Measurements from ENCODE around the gene MGMT.

The MGMT gene

GRCh38 chr10:129470103-129470851, 3.2 kb downstream of the MGMT start:
- Histone ChIP-seq H3K9ac (no peak overlapping the region), H3K27ac (peak overlapping the region; percentile 86)
- no peak for TF ChIP-seq Cebpa-rat (IDR thresholded peaks at IDR 0.05)

GRCh38 chr10:129471447-129472175, 4.6 kb downstream of the MGMT start:
- no peaks in the 10 kb centered on the region for H4K20me1 ChIP-seq
- H3K4me3 ChIP-seq = peak overlapping the region; percentile 29; the same call in 1 of the 2 replicates
- peaks cover 3% of the 10 kb centered on the region; the same call in 1 of the 2 replicates for H3K9me3 ChIP-seq
- H3K27ac ChIP-seq = peak overlapping the region; percentile 86
- peak overlapping the region; percentile 91 for H3K4me2 ChIP-seq
- no peak for TF ChIP-seq Cebpa-rat (IDR thresholded peaks at IDR 0.05)
- peak overlapping the region; percentile 46 for H3K9ac ChIP-seq
- peaks cover 94% of the 10 kb centered on the region for H3K4me1 ChIP-seq
- peaks cover 9% of the 10 kb centered on the region; the same call in 1 of the 2 replicates for H3K36me3 ChIP-seq
- no peaks in the 10 kb centered on the region for H3K27me3 ChIP-seq

More at GRCh38 chr10:129470103-129470851, 3.2 kb downstream of the MGMT start:
- Histone ChIP-seq H3K36me3 (no peaks in the 10 kb centered on the region), H4K20me1 (no peaks in the 10 kb centered on the region), H3K9me3 (no peaks in the 10 kb centered on the region), H3K4me1 (peaks cover 90% of the 10 kb centered on the region), H3K4me3 (no peak overlapping the region), H3K4me2 (peak overlapping the region; percentile 91), H3K27me3 (no peaks in the 10 kb centered on the region)

- Histone ChIP-seq H3K27me3 (no peaks in the 10 kb centered on the region), H3K9me3 (peaks cover 16% of the 10 kb centered on the region), H3K4me3 (peak overlapping the region; percentile 54), H3K27ac (peak overlapping the region; percentile 86), H3K4me2 (peak overlapping the region; percentile 91), H3K36me3 (peaks cover 22% of the 10 kb centered on the region), H3K4me1 (peaks cover 94% of the 10 kb centered on the region), H4K20me1 (no peaks in the 10 kb centered on the region), H3K9ac (peak overlapping the region; percentile 71)
- TF ChIP-seq Cebpa-rat (IDR thresholded peaks at IDR 0.05) = no peak
Observed at GRCh38 chr10:129472696-129473555, 5.9 kb downstream of the MGMT start.

GRCh38 chr10:129474642-129475041, 7.6 kb downstream of the MGMT start:
- no peaks in the 10 kb centered on the region for H4K20me1 ChIP-seq
- peak overlapping the region; percentile 91 for H3K4me2 ChIP-seq
- H3K36me3 ChIP-seq = peaks cover 30% of the 10 kb centered on the region
- H3K4me1 ChIP-seq = peaks cover 77% of the 10 kb centered on the region
- H3K9me3 ChIP-seq = peaks cover 32% of the 10 kb centered on the region
- peak overlapping the region; percentile 54 for H3K4me3 ChIP-seq
- H3K27me3 ChIP-seq = no peaks in the 10 kb centered on the region
- H3K27ac ChIP-seq = peak overlapping the region; percentile 86
- peak overlapping the region; percentile 71 for H3K9ac ChIP-seq
- TF ChIP-seq Cebpa-rat (IDR thresholded peaks at IDR 0.05) = no peak

- H4K20me1 ChIP-seq = no peaks in the 10 kb centered on the region
- no peaks in the 10 kb centered on the region for H3K27me3 ChIP-seq
- H3K27ac ChIP-seq = peak overlapping the region; percentile 86
- H3K9ac ChIP-seq = no peak overlapping the region
- no peak for TF ChIP-seq Cebpa-rat (IDR thresholded peaks at IDR 0.05)
- peak overlapping the region; percentile 91; the same call in 1 of the 2 replicates for H3K4me2 ChIP-seq
- no peak overlapping the region for H3K4me3 ChIP-seq
- H3K36me3 ChIP-seq = peaks cover 43% of the 10 kb centered on the region
- peaks cover 59% of the 10 kb centered on the region for H3K4me1 ChIP-seq
- H3K9me3 ChIP-seq = peaks cover 48% of the 10 kb centered on the region
Observed at GRCh38 chr10:129476431-129476830, 9.4 kb downstream of the MGMT start.

GRCh38 chr10:129477051-129477450, 10.0 kb downstream of the MGMT start:
- Histone ChIP-seq H3K9ac (no peak overlapping the region), H3K27ac (peak overlapping the region; percentile 86), H4K20me1 (no peaks in the 10 kb centered on the region), H3K4me1 (peaks cover 53% of the 10 kb centered on the region), H3K9me3 (peaks cover 54% of the 10 kb centered on the region), H3K4me2 (no peak overlapping the region), H3K27me3 (no peaks in the 10 kb centered on the region), H3K36me3 (peaks cover 43% of the 10 kb centered on the region), H3K4me3 (no peak overlapping the region)
- no peak for TF ChIP-seq Cebpa-rat (IDR thresholded peaks at IDR 0.05)

- H3K4me1 ChIP-seq = peaks cover 7% of the 10 kb centered on the region; the same call in 1 of the 2 replicates
- no peak overlapping the region for H3K9ac ChIP-seq
- no peak overlapping the region for H3K27ac ChIP-seq
- H4K20me1 ChIP-seq = peaks cover 5% of the 10 kb centered on the region; the same call in 1 of the 2 replicates
- H3K4me3 ChIP-seq = no peak overlapping the region
- H3K9me3 ChIP-seq = peaks cover 95% of the 10 kb centered on the region
- peaks cover 53% of the 10 kb centered on the region for H3K36me3 ChIP-seq
- no peak overlapping the region for H3K4me2 ChIP-seq
- H3K27me3 ChIP-seq = no peaks in the 10 kb centered on the region
- no peak for TF ChIP-seq Cebpa-rat (IDR thresholded peaks at IDR 0.05)
Observed at GRCh38 chr10:129481641-129482040, 14.6 kb downstream of the MGMT start.

- no peak for TF ChIP-seq Cebpa-rat (IDR thresholded peaks at IDR 0.05)
- Histone ChIP-seq H4K20me1 (peaks cover 10% of the 10 kb centered on the region; the same call in 1 of the 2 replicates), H3K36me3 (peaks cover 40% of the 10 kb centered on the region), H3K27ac (no peak overlapping the region), H3K9ac (no peak overlapping the region), H3K27me3 (no peaks in the 10 kb centered on the region), H3K4me1 (no peaks in the 10 kb centered on the region), H3K4me3 (no peak overlapping the region), H3K4me2 (no peak overlapping the region), H3K9me3 (peaks cover 90% of the 10 kb centered on the region)
Observed at GRCh38 chr10:129483430-129484010, 16.5 kb downstream of the MGMT start.

- Histone ChIP-seq H4K20me1 (peaks cover 10% of the 10 kb centered on the region; the same call in 1 of the 2 replicates), H3K9ac (no peak overlapping the region), H3K36me3 (peaks cover 30% of the 10 kb centered on the region), H3K9me3 (peaks cover 91% of the 10 kb centered on the region), H3K4me3 (no peak overlapping the region), H3K4me2 (no peak overlapping the region), H3K4me1 (no peaks in the 10 kb centered on the region), H3K27me3 (no peaks in the 10 kb centered on the region), H3K27ac (no peak overlapping the region)
- no peak for TF ChIP-seq Cebpa-rat (IDR thresholded peaks at IDR 0.05)
Observed at GRCh38 chr10:129486805-129487204, 19.8 kb downstream of the MGMT start.

All from BLaER1 (cell line).